Stimulated activated CD4-positive, alpha-beta T cell treated with anti-CD3 and anti-CD28 coated beads, Interleukin-12 subunit alpha, Interleukin-12 subunit beta, amount 100 ng/mL, for 4 hours (primary cell): ENCODE results near the gene ERC2.

Source experiments
- DNase-seq: peaks from one replicate; pipeline ENCODE4 v3.0.0-alpha.2; 2020

Gene ERC2

GRCh38 chr3:55654123-55654760 is 814.0 kb downstream of the ERC2 start:
- no peak for DNase-seq

GRCh38 chr3:55651011-55651410 is 817.3 kb downstream of the ERC2 start:
- DNase-seq: no peak

- no peak for DNase-seq
Measured at GRCh38 chr3:55650011-55650410, 818.3 kb downstream of the ERC2 start.

GRCh38 chr3:55649554-55649953 is 818.7 kb downstream of the ERC2 start:
- DNase-seq: no peak

GRCh38 chr3:55648591-55649318 is 819.5 kb downstream of the ERC2 start:
- DNase-seq: no peak

- no peak for DNase-seq
Measured at GRCh38 chr3:55647670-55648069, 820.6 kb downstream of the ERC2 start.

GRCh38 chr3:55647063-55647462 is 821.2 kb downstream of the ERC2 start:
- DNase-seq: no peak

- DNase-seq: no peak
Measured at GRCh38 chr3:55646121-55646520, 822.1 kb downstream of the ERC2 start.

GRCh38 chr3:55645422-55645821 is 822.8 kb downstream of the ERC2 start:
- no peak for DNase-seq

GRCh38 chr3:55643283-55643682 is 825.0 kb downstream of the ERC2 start:
- no peak for DNase-seq

- DNase-seq: no peak
Measured at GRCh38 chr3:55641964-55642363, 826.3 kb downstream of the ERC2 start.

- DNase-seq: no peak
Measured at GRCh38 chr3:55639896-55640765, 828.1 kb downstream of the ERC2 start.

- no peak for DNase-seq
Measured at GRCh38 chr3:55639143-55639542, 829.1 kb downstream of the ERC2 start.

GRCh38 chr3:55637906-55638638 is 830.2 kb downstream of the ERC2 start:
- DNase-seq: no peak

GRCh38 chr3:55636300-55637195 is 831.7 kb downstream of the ERC2 start:
- DNase-seq: no peak

- DNase-seq: no peak
Measured at GRCh38 chr3:55634345-55634744, 833.9 kb downstream of the ERC2 start.

GRCh38 chr3:55633333-55633732 is 834.9 kb downstream of the ERC2 start:
- no peak for DNase-seq

- no peak for DNase-seq
Measured at GRCh38 chr3:55631766-55632331, 836.4 kb downstream of the ERC2 start.

GRCh38 chr3:55630921-55631299 is 837.4 kb downstream of the ERC2 start:
- no peak for DNase-seq

GRCh38 chr3:55630280-55630920 is 837.9 kb downstream of the ERC2 start:
- DNase-seq: no peak

GRCh38 chr3:55629432-55629831 is 838.8 kb downstream of the ERC2 start:
- DNase-seq: no peak
